Vagina (tissue), 2 donors: ENCODE measurements around the gene GLYATL3.

Experiments used
- CTCF ChIP-seq, 3 experiments: fragments of 450-650 bp in 2 of 3; fragments of 200-600 bp in 1 of 3; sonication (generic) in 1 of 3; IDR thresholded peaks; one replicate each; pipeline ENCODE4 v1.5.1; 2017 to 2019; ENCODE audit warnings: antibody characterized with exemption in 3 of 3, mild to moderate bottlenecking in 2 of 3, moderate library complexity in 2 of 3
- POLR2AphosphoS5 ChIP-seq, 2 donors: sonication (generic); formaldehyde crosslinking; IDR thresholded peaks; one replicate each; pipeline ENCODE4 v1.9.0; 2017; ENCODE audit warnings: antibody characterized with exemption in 2 of 2, mild to moderate bottlenecking in 2 of 2, low read depth in 1 of 2; ENCODE audit not compliant: insufficient read depth in 1 of 2

GRCh38 chr6:49576618-49577017 lies 76.9 kb downstream of the GLYATL3 start:
- TF ChIP-seq CTCF (IDR thresholded peaks at IDR 0.05) (no peak), POLR2AphosphoS5 (IDR thresholded peaks at IDR 0.05; ENCODE audit: insufficient read depth in 1 of 2, low read depth in 1 of 2) (no peak)
